Measurements from ENCODE around the gene UMODL1. TPM values are rescaled to one million over a fixed set of nuclear protein-coding genes. Genes with fewer than 3 reads are reported as not detected.

The UMODL1 gene
- total and polyA plus RNA-seq, 2 donors from 2014 or later: 0.39 TPM; not detected in 1

DNA sequence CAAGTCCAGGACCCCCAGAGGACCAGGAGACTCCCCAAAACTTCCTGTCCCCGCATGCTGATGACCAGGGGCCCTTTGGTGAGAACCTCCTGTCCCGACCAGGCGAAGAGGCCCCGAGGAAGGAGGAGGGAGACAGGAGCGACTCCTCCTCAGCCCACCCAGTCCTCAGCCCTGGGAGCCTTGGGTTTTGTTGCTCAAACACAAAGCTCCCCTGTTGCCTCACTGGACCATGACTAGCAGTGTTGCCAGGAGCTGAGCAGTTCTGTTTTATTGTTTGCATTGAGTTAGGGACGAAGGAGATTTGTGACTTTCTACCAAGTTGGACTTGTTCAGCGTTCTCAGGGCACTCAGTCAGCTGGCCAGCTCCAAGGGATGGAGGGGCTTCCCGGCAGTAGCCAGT, 10.0 kb downstream of the UMODL1 start:
- no peak overlapping the region for H3K9ac ChIP-seq (ENCODE audit: low read length in 3 of 3)
- no peak for FAIRE-seq
- H3K4me3 ChIP-seq (ENCODE audit: low read length in 3 of 3): no peak overlapping the region
- peaks cover 0 to 2% (median 0%) of the 10 kb centered on the region in 3 donors for H3K4me1 ChIP-seq (ENCODE audit: control insufficient read depth in 2 of 3, insufficient read depth in 2 of 3, low read depth in 1 of 3, low read length in 3 of 3)
- H3K9me3 ChIP-seq (ENCODE audit: control insufficient read depth in 2 of 3, insufficient read depth in 1 of 3, low read length in 3 of 3): no peaks in the 10 kb centered on the region
- TF ChIP-seq, protein P1, sequence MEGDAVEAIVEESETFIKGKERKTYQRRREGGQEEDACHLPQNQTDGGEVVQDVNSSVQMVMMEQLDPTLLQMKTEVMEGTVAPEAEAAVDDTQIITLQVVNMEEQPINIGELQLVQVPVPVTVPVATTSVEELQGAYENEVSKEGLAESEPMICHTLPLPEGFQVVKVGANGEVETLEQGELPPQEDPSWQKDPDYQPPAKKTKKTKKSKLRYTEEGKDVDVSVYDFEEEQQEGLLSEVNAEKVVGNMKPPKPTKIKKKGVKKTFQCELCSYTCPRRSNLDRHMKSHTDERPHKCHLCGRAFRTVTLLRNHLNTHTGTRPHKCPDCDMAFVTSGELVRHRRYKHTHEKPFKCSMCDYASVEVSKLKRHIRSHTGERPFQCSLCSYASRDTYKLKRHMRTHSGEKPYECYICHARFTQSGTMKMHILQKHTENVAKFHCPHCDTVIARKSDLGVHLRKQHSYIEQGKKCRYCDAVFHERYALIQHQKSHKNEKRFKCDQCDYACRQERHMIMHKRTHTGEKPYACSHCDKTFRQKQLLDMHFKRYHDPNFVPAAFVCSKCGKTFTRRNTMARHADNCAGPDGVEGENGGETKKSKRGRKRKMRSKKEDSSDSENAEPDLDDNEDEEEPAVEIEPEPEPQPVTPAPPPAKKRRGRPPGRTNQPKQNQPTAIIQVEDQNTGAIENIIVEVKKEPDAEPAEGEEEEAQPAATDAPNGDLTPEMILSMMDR (IDR thresholded peaks at IDR 0.05; ENCODE audit: borderline replicate concordance, extremely low read depth, insufficient read depth): no peak
- H3K27ac ChIP-seq (ENCODE audit: low read depth in 2 of 2, low read length in 2 of 2): no peak overlapping the region
- no peaks in the 10 kb centered on the region for H3K27me3 ChIP-seq (ENCODE audit: control insufficient read depth, insufficient read depth, low read length)
- H3K36me3 ChIP-seq (ENCODE audit: control insufficient read depth in 2 of 3, insufficient read depth in 3 of 3, low read length in 3 of 3): no peaks in the 10 kb centered on the region
- intact Hi-C loops (cut with DNase I): no loop called here
- DNase-seq: peak in 4 of 5 donors; percentile 38 to 60 (median 57)

GRCh38 chr21:42081931-42082381, 10.8 kb downstream of the UMODL1 start:
- TF ChIP-seq, protein P1 (IDR thresholded peaks at IDR 0.05; ENCODE audit: borderline replicate concordance, extremely low read depth, insufficient read depth): no peak
- Histone ChIP-seq H3K4me3 (ENCODE audit: low read length in 3 of 3) (no peak overlapping the region), H3K36me3 (ENCODE audit: control insufficient read depth in 2 of 3, insufficient read depth in 3 of 3, low read length in 3 of 3) (no peaks in the 10 kb centered on the region), H3K9ac (ENCODE audit: low read length in 3 of 3) (no peak overlapping the region), H3K4me1 (ENCODE audit: control insufficient read depth in 2 of 3, insufficient read depth in 2 of 3, low read depth in 1 of 3, low read length in 3 of 3) (peaks cover 0 to 3% (median 0%) of the 10 kb centered on the region in 3 donors), H3K27me3 (ENCODE audit: control insufficient read depth, insufficient read depth, low read length) (no peaks in the 10 kb centered on the region), H3K27ac (ENCODE audit: low read depth in 2 of 2, low read length in 2 of 2) (no peak overlapping the region), H3K9me3 (ENCODE audit: control insufficient read depth in 2 of 3, insufficient read depth in 1 of 3, low read length in 3 of 3) (no peaks in the 10 kb centered on the region)
- DNase-seq (peak in 1 of 5 donors; percentile 54), FAIRE-seq (no peak)
- intact Hi-C loops (cut with DNase I): no loop called here

GRCh38 chr21:42082501-42083360, 11.6 kb downstream of the UMODL1 start:
- Histone ChIP-seq H3K27me3 (ENCODE audit: control insufficient read depth, insufficient read depth, low read length) (no peaks in the 10 kb centered on the region), H3K9ac (ENCODE audit: low read length in 3 of 3) (no peak overlapping the region), H3K36me3 (ENCODE audit: control insufficient read depth in 2 of 3, insufficient read depth in 3 of 3, low read length in 3 of 3) (no peaks in the 10 kb centered on the region), H3K27ac (ENCODE audit: low read depth in 2 of 2, low read length in 2 of 2) (no peak overlapping the region), H3K4me1 (ENCODE audit: control insufficient read depth in 2 of 3, insufficient read depth in 2 of 3, low read depth in 1 of 3, low read length in 3 of 3) (peaks cover 0 to 3% (median 0%) of the 10 kb centered on the region in 3 donors), H3K4me3 (ENCODE audit: low read length in 3 of 3) (no peak overlapping the region), H3K9me3 (ENCODE audit: control insufficient read depth in 2 of 3, insufficient read depth in 1 of 3, low read length in 3 of 3) (no peaks in the 10 kb centered on the region)
- intact Hi-C loops (cut with DNase I): no loop called here
- TF ChIP-seq, protein P1 (IDR thresholded peaks at IDR 0.05; ENCODE audit: borderline replicate concordance, extremely low read depth, insufficient read depth): no peak
- peak in 1 of 5 donors; percentile 51 for DNase-seq
- no peak for FAIRE-seq

All from kidney (tissue), 14 donors.